Nucleus accumbens (tissue), 56 donors: ENCODE data around the gene MYL3.

Source experiments
- DNase-seq, 56 donors: peaks; one replicate each; lab custom pipeline; 2025; lab: John Stamatoyannopoulos, UW

Gene MYL3

DNA sequence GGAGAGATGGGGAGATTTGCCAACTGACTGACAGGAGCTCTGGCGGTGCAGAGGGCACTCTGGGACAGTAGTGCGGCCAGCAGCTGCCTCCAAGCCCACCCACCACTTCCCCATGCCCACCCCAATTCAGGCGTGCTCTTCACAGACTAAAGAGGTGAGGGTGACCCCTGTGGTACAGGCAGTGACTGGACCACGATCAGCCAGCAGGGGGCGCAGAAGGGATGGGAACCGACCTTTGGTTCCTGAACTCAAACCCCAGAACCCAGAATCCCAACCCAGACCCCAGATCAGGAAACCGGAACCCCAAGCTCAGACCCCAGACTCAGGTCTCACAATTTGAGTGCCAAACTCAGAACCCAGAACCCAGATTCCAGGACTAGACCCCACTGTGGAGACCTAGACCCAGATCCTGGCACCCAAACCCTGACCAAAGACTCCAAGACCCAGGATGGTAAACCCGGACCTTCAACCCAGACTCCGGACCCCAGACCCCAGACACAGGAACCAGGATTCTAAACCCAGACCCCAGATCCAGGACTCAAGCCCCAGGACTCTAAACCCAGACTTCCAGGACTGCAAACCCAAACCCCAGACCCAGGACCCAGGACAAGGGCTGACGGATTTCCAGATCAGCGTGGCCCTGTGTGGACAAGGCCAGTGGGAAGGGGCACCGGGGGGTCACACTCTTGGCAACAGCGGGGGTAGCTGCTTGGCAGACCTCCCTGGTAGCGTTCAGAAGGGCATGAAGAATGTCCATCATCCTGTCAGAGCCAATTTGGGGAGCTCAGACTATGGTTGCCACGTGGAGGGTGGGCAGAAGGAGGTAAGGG is 3.7 kb upstream of the MYL3 start:
- peak in 48 of 56 donors; percentile 10 to 85 (median 44) for DNase-seq

DNA sequence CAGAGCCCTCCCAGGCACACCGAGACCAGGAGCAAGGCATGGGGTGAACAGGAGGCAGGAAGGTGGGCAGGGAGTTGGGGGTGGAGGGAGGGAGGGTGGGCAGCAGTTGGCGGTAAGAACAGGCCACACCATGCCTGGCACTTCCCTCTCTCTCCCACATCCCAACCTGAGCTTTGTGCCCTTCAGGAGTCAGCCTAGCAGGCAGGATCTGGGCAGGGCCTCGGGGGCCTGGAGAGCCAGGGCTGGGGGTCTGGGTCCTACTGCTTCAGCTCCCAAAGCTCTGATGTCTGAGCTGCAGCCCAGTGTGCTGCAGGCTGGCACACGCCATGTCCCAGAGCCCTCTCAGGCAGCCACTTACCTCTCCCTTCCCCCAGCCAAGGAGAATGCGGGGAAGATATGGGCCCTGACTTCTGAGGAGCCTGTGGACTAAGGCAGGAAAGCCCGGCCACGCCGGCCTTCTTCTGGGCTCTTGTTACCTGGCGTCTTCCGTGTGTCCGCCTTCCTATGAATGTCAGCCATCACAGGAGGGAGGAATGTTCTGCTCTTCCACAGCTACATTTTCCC is 2.9 kb upstream of the MYL3 start:
- no peak for DNase-seq

DNA sequence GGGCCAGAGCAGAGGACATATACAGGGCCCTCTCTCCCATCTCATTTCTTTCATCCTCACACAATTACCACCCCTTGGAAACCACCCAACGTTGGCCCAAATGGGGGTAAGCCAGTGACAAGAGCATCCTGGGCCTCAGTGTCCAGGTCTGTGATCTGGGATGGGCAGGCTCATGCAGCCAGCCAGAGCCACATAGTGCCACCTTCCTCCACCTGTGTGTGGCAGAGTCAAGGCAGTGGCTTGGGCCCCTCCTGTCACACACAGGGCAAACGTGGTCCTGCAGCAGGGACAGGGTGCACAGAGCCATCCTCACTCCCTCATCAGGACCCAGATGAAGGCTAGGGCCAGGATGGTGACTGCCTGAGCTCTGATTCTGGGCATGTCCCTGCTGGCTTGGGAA is 2.3 kb upstream of the MYL3 start:
- DNase-seq, result no peak

DNA sequence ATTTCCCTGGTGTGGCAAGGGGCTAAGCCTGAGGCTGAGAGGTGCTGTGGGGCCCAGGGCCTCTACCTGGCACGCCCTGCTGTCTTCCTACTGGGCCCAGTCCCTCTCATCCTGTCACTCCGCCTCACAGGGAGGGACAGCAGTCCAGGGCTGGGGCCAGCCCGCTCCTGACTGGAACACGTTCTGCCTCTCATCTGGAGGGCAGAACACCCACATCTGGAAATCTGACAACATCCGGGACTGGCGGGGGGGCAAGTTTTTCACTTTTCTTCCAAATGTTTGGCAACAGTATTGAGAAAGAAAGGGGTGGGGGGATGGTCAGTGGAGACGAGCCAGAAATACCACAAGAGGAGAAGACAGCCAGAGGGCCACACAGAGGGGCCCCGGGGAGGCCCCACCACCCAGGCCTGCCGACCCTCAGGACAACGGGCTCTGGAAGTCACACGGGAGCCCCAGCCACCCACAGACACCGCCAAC is 1.8 kb upstream of the MYL3 start:
- no peak for DNase-seq

DNA sequence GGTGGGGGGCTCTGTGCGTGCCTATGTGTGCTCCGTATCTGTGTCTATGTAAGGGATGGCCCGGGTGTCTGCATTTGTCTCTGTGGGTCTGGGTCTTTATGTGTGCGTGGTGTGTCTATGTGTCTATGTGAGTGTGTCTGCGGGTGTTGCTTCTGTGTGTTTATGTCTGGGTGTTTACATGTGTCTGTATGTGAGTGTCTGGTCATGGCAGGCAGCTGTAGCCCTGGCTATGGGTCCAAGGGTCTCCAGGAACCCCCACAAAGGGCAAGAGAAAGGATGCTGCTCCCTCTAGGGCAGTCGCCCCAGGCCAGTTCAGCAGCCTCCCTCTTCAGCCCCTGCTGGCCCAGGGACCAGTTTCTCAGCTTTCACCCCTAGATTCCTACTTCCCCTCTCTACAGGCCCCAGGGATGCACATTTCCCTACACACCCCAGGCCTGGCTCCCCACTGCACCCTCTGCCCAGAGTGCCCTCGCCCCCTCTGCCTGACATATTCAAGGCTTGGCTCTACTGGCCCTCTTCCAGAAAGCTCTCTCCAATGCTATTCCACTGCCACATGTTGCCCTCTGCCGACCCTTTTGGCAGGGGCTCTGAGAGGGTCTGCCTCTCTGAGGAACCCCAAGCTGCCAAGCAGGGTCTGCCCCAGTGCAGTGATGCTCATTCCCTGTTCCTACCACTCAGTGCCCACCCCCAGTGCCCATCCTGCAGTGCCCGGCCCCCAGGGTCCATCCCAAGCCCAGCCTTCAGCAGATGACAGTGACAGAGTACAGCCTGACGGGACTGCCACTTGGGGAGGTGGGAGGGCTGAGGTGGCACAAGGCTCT is 1.0 kb upstream of the MYL3 start:
- DNase-seq, result no peak

DNA sequence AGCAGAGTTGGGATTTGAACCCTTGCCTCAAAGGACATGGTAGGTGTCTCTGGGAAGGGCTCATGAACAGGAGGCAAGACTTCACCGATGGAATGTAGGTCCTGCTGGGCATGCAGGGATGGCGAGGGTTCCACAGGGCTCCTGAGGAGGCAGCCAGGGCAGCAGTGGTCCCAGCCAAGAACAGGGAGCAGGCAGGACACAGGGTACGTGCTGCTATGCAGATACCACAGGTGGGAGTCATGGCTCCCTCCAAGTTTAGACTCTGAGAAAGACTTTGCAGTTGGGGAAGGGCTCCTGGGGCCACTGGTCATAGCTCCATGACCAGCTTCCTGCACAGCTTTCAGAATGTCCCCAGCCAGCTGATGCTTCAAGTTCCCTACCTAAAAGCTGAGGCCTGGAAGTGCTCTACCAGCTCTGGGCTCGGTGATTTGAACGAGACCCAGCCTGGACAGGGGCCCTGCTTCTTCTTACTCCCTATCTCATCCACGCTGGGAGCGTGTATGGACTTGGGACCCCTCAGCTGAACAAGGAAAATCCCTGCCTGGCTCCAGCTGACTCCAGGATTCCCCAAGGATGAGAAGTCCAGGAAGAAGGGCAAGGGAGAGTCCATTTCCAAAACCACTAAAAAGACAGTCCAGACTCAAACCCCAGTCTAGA is 747 bp downstream of the MYL3 start:
- DNase-seq, result no peak

DNA sequence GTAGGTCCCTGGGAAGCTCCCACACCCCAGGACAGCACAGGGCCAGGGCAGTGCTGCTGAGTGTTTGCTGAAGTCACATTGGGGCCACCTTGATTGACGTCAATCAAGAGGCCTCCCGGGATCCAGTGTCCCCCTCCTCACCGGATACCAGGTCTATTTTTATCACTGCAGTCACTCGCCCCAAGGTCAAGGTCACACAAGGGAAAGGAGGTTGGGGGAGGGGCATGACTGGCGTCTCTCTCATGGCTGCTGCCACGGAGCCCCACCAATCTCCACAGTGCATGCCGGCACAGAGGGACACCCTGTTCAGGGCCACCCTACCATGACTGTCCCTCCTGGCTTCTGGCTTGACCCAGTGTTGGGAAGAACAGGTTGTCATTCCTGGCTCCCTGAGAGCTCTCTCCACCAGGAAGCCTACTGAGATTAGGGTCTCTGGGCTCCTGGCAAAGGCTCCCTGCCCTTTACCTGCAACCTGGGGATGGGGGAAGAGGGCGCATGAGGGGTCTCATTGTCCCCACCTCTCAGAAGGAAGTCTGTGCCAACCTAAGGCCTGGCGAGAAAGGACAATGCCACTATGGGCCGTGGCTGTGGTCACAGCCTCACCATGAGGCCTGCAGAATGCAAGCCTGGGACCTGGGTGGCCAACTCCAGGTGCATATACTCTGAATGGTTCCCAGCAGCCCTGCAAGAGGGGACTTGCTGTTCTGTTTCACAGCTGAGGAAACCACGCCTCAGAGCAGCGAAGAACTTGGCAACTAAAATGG is 1.5 kb downstream of the MYL3 start:
- DNase-seq, result no peak

DNA sequence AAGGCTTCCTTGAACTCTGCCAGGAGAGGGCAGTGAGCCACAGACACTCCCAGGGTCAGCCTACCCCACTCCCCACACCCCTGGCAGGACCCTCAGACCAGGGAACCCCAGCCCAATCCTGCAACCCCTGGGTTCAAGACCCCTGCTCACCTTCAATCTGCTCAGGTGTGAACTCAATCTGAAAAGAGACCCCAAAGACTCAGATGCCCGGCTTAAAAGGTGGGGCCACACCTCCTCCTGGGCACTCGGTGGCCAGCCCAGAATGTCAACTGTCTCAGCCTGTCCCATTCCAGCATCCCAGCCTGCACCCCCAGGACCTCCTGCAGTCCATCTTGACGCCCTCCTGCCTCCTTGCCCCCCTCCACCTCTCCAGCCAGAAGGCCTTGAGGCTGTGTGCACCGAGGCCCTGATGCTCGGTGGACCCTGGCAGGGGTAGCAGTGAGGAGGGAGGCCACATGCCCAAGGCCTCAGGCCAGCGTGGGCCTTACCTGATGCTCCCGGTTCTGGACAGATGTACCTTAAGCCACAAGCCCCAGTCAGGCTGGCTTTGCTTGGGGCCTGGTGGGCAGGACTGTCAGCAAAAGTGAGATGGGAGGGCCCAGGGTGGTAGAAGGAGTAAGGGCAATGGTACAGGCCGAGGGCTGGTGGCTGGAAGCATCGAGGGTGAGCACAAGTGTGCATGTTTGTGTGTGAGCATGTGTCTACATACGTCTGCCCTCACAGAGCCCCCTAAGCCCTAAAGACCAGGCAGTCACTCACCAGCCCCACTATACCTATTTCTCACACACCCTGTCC is 2.2 kb downstream of the MYL3 start:
- no peak for DNase-seq

DNA sequence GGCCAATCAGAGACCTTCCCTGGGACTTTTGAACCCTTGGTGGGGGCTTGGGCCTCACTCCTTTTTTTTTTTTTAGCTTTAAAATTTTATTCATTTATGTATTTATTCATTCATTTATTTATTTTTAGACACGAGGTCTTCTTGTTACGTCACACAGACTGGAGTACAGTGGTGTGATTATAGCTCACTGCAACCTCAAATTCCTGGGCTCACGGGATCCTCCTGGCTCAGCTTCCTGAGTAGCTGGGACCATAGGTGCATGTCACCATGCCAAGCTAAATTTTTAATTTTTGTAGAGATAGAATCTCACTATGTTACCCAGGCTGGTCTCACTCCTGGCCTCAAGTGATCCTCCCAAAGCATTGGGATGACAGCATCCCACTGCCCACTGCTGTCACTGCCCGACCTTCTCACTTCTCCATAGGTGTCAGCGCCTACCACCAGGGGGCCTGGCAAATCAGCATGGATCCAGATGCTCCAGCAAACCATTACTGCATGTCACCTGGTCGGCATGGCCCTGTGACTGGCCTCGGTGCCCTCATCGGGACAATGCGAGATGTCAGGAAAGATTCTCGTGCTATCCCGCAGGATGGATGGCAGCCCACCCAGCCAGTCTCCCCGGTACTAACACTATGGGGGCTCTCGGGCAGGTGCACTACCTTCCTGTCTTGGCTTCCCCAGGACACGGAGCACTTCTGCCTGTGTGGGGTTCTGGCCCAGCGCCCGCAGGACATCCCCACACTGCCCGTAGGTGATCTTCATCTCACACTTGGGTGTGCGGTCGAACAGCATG is 3.0 kb downstream of the MYL3 start:
- no peak for DNase-seq

DNA sequence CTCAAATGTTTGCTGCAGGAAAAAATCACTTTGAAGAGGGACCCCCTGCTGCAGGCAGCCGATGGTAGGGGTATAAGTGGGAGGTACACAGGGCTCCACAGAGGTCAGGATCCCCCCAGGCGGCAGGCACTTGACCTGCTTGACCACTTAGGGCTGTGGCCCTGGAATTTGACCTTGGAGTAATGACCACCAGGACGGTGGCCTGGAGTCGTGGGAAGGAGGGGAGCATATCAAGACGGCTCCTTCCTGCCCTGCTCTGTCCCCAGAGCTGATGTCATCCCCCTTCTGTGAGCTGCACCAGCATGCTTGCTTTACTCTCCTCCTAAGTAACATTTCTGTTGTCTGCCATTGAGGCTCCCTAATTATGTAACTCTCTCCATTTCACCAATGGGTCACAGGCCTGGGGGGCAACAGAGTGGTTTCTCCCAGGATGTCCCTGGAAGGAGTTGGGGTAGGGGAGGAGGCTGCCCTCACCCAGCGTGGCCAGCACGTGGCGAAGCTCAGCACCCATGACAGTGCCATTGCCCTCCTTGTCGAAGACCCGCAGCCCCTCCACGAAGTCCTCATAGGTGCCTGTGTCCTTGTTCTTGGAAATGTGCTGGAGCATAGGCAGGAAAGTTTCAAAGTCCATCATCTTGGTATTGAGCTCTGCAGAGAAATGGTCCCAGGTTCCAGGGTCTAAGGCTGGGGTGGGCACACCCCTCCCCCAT is 4.1 kb downstream of the MYL3 start:
- DNase-seq, result no peak

DNA sequence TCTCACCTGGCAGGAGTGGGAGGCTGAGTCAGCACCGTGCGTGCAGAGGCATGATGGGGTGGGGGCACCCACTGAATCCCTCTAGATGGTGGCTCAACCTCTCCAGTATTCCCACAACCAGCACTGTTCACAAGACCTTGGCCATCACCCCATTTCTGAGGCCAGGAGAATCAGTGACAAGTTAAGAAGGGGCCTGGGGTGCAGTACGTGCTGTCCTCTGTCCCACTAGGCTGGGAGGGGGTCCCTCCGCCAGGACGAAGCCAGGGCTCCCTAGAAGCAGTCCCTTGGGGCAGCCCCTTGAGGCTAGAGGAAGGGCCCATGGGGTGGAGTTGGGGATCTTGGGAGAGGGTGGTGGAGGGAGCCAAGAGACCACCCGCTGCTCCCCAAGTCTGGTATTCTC is 4.8 kb downstream of the MYL3 start:
- DNase-seq, result no peak

DNA sequence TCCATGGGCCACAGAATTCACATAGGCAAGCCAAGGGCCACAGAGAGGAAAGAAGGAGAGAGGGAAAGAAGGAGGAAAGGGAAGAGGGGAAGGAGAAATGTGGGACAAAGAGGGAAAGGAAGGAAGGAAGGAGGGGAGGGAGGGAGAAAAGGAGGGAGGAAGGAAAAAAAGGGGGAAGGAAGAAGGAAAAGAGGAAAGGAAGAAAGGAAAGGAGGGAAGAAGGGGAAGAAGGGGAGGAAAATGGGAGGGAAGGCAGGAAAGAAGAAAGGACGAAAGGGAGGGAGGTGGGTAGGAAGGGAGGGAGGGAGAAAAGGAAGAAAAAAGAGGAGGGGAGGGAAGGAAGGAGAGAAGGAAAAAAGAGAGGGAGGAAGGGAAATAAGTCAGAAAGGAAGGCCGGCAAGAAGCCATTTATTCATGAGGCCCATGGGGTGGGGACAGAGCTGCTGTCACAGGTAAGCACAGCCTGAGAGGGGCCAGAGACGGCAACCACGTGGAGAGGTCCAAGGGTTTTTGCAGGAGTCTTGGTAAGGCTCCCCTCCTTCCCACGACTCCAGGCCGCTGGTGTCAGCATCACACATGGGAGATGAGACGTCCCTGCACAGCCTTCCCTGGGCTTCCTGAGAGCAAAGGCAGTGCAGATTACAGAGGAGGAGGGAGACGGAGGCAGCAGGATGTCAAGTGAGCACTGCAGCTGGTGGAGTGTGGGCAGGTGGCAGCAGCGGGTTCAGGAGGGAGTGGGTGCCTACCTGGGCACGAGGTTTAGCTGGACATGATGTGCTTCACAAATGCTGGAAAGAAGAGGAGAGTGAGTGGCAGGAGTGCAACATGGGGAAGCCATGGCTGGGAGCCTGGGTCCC is 5.5 kb downstream of the MYL3 start:
- DNase-seq, result no peak

DNA sequence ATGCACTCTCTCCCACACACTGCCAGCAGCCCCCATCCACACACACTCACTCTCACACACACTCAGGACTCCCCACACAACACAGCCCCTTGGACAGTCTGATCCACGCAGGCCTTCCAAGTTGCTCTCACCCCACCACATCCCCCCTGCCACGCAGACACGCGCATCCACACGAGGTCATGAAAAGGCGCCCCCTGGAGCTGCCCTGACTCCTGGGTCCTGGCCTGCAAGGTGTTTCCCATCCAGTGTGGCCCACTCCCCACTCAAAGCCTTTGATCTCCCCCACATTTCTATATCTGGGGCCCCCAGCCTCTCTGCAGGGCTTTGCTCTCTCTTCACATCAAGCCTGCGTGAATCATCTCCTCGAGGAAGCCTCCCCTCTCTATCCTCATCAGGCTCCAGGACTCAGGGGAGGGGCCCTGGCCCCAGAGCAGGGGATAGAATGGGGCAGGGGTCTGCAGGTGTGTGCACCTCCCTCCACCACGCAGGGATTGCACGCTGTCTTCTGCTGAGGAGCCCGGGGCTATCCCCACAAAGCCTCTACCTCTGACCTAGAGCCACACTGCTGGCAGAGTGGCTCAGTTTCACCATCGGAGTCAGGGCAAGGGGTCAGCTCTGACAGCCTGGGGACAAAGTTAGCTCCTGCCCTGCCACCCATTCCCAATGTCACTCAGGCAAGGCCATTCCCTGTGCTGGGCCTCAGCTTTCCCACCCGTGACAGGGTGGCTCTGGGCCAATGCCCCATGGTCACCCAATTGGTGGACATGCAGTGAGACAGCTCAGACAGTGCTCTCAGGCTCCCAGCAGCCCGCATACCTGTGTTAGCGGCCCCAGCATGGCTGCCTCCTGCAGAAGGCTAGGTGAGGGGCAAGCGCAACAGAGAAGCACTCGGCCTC is 6.4 kb downstream of the MYL3 start:
- DNase-seq, result no peak

DNA sequence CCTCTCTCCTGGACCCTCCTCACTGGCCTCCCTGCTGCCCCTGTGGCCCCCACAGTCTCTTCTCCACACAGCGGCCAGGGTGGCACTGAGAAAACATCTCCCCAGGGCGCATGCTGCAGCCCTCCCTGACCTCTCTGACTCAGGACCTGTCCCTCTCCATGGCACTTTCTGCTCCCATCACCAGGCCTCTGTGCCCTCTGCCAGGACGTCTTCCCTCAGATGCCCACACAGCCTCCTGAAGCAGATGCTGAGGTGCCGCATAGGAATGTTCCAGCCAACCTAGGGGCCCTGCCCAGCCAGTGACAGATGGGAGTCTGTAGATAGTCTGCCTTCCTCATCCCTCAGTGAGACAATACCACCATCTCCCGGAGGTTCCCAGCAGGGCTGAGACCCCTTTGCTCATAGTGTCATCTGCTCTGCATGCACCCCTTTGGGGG is 8.7 kb downstream of the MYL3 start:
- DNase-seq, result no peak
